PFSK-1 (cell line): ENCODE data around the gene IMP4.

ENCODE experiments used
- FOXP2 ChIP-seq: optimal IDR thresholded peaks from 2 replicates; pipeline ENCODE3; 2011; ENCODE audit warnings: borderline replicate concordance, control low read depth, inconsistent platforms; ENCODE audit not compliant: insufficient read depth; ENCODE audit errors: extremely low read length, extremely low read depth
- POLR2AphosphoS5 ChIP-seq: IDR thresholded peaks from 2 replicates; pipeline ENCODE4 v1.6.1; 2012; ENCODE audit warnings: low read depth, mild to moderate bottlenecking, control low read depth, low read length, moderate library complexity
- SIN3A ChIP-seq: IDR thresholded peaks from 2 replicates; pipeline ENCODE4 v1.6.1; 2012; ENCODE audit warnings: mild to moderate bottlenecking, low read length, moderate library complexity, borderline replicate concordance; ENCODE audit not compliant: insufficient read depth
- TAF1 ChIP-seq: IDR thresholded peaks from 2 replicates; pipeline ENCODE4 v1.6.1; 2012; ENCODE audit warnings: low read length, control low read depth, borderline replicate concordance; ENCODE audit not compliant: insufficient read depth
- TF ChIP-seq, protein P1 (sequence below), 2 experiments: IDR thresholded peaks; 2 replicates each; pipeline versions ENCODE4 v1.6.1 to v1.8.0; 2011 to 2012; ENCODE audit warnings: low read depth in 2 of 2, low read length in 2 of 2, control low read depth in 1 of 2, inconsistent platforms in 1 of 2, mild to moderate bottlenecking in 1 of 2, moderate library complexity in 1 of 2; ENCODE audit not compliant: insufficient read depth in 1 of 2

DNA sequence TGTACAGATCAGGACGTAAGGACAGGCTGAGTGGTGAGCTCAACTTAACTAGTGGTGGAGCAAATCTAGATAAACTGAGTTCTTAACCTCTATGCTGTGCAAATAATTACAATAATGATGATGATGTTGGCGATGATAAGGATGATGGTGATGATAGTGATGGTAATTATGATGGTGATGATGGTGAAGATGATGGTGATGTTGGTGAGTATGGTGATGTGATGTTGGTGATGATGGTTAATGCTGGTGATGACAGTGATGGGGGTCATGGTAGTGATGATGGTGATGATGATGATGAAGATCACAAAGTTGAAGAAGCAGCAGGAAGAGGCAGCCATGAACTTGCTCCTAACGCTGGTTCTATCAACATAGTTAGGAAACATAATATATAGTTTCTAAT is 38.0 kb upstream of the IMP4 start:
- no peak for TF ChIP-seq FOXP2
- TF ChIP-seq, protein P1, sequence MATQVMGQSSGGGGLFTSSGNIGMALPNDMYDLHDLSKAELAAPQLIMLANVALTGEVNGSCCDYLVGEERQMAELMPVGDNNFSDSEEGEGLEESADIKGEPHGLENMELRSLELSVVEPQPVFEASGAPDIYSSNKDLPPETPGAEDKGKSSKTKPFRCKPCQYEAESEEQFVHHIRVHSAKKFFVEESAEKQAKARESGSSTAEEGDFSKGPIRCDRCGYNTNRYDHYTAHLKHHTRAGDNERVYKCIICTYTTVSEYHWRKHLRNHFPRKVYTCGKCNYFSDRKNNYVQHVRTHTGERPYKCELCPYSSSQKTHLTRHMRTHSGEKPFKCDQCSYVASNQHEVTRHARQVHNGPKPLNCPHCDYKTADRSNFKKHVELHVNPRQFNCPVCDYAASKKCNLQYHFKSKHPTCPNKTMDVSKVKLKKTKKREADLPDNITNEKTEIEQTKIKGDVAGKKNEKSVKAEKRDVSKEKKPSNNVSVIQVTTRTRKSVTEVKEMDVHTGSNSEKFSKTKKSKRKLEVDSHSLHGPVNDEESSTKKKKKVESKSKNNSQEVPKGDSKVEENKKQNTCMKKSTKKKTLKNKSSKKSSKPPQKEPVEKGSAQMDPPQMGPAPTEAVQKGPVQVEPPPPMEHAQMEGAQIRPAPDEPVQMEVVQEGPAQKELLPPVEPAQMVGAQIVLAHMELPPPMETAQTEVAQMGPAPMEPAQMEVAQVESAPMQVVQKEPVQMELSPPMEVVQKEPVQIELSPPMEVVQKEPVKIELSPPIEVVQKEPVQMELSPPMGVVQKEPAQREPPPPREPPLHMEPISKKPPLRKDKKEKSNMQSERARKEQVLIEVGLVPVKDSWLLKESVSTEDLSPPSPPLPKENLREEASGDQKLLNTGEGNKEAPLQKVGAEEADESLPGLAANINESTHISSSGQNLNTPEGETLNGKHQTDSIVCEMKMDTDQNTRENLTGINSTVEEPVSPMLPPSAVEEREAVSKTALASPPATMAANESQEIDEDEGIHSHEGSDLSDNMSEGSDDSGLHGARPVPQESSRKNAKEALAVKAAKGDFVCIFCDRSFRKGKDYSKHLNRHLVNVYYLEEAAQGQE (IDR thresholded peaks at IDR 0.05; ENCODE audit: insufficient read depth in 1 of 2, low read depth in 2 of 2, low read length in 2 of 2), result no peak
- TF ChIP-seq TAF1, result no peak
- TF ChIP-seq POLR2AphosphoS5, result no peak
- no peak for TF ChIP-seq SIN3A
